GM18951 (cell line): ENCODE measurements around the gene POTEB3.
"Not testable (repeated sequence)": the region's sequence is repeated elsewhere in the genome, so short reads cannot be mapped to it uniquely, and the experiment has no call there.

Source experiments
- in situ Hi-C: fragments of 300-500 bp; cut with MboI; formaldehyde crosslinking; loops from one replicate; pipeline ENCODE4 v1.12.0; 2022; ENCODE audit warnings: low sequenced_read_pairs, mixed read lengths, inconsistent platforms; ENCODE audit not compliant: unreplicated experiment

POTEB3 gene

DNA sequence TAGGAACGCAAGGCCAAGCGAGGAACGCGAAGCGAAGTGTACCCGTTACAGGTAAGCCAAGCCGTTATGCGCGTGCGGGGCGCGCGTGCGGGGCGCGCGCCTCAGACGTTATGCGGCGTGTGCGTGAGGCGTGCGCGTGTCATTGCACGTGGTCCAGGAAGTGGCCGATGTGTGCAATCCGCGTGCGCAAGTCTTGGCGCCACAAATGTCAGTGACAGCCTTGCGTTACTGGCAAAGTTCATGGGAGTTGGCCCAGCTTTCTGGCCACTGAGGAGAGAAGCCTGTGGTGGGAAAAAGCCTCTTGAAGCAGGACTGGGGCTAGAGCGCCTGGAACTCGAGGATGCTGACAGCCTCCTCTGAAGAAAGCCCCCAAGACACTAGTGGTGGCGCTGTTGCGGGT is at the start of gene POTEB3:
TSS of gene POTEB3 (minus strand) at position 101 of the 400 bp plus-strand sequence. CDS start 488 bp downstream, outside the sequence.
- in situ Hi-C loops: not testable (repeated sequence)

DNA sequence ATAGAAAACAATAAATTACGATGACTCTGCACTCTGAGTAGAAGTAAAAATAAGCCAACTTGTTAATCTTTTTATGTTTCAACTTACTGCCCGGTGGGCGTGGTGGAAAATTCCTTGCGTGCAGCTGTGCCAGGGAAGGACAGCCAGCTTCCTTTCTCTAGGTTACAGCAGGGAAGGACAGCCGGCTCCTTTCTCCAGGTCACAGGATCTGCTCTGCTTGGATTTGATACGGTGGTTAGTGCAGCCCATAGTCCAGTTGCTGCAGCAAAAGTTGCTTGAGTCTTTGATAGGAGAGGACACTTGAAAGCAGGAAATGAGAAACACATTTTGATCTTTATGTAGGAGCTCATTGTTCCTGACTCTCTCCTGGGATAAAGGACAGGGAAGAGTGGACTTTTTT is 13.4 kb upstream of the POTEB3 start:
- in situ Hi-C loops: not testable (repeated sequence)

DNA sequence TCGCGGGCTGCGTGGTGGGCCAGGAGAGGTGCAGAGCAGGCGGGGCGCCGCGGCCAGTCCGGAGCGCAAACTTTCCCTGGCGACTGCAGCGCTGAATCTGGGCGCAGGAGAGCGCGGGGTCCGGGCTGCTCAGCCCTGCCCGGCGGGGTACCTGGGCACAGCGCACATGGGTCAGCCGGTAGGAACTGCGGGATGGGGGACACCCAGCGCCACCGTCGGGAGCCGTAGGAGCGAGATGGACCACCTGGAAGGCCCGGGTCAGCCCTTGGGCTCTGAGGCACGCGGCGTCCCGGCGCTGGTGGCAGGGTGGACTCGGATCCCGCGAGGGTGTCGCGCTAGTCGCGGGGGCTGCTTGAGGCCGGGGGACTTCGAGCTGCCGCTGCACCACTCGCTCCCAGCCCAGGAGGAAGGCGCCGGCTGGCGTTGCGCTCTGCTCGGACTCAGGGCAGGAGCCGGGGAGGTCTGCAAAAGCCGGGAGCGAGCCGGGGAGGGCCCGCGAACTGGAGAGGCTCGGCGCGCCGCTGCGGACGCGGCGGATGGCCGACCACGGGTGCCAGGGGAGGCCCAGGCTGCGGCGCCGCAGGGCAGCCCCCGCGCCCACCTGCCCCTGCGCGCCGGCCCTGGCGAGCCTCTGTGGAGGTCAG is 11.7 kb upstream of the POTEB3 start:
- in situ Hi-C loops: not testable (repeated sequence)

DNA sequence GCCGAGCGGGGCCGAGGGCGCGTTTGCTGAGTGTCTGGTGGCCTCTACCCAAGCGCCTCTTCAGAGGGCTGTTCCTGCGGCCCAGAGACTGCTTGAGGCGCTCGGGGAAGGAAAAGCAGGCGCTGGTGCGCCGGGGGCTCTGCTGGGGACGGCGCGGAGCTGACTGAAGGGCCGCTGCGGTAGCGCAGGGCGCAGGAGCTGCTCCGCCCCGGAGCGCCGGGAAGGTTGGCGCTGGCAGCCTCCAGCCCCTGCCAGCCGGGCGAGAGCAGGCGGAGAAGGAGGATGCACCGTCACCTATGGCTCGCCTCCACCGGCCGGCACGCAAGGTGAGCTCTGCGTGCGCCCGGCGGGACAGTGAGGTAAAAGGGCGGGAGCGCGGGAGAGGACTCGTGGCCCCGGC is 11.2 kb upstream of the POTEB3 start:
- in situ Hi-C loops: not testable (repeated sequence)

DNA sequence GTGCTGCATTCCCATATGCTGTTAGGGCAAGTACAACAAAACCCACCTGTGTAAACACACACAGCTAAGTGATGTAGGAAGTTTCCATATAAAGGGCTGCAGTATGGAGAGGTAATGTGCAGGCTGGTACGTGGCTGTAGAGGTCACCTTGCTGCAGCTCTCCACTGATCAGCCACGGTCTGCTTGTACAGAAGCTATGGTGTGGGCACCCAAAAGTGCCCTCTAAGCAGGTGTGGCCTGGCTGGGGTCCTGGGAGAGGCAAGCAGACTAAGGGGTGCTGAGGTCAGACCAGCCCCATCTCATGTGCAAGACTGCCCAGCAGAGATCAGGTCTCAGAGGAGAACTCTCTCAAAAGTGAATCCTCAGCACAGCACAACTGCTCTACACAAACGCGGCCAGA is 32.9 kb downstream of the POTEB3 start:
- in situ Hi-C loops: not testable (repeated sequence)

DNA sequence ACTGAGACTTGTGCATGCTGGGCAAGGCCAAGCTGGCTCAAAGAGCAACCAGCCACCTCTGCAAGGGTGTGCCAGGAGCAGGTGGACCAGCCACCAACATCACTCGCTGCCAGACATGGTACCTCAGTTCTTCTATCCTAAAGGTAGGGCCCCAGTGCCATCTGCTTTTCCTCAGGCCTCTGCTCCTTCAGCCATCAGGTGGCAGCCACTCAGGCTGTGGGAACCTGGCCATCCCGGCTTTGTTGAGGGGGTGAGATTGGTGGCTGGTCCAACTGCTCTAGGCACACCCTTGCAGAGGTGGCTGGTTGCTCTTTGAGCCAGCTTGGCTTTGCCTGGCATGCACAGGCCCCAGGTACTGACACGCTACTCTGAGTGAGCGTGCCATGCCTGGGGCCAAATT is 38.8 kb downstream of the POTEB3 start:
- in situ Hi-C loops: not testable (repeated sequence)

DNA sequence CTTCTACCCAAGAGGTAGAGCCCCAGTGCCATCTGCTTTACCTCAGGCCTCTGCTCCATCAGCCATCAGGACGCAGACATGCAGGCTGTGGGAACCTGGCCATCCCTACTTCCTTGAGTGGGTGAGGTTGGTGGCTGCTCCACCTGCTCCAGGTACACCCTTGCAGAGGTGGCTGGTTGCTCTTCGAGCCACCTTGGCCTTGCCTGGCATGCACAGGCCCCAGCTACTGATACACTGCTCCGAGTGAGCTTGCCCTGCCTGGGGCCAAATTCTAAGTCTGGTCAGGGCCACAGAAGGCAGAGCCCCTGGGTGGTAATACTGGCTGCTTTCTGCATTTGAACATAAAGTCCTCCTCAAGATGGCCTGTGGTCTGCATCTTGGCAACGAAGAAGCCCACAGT is 41.2 kb downstream of the POTEB3 start:
- in situ Hi-C loops: not testable (repeated sequence)

DNA sequence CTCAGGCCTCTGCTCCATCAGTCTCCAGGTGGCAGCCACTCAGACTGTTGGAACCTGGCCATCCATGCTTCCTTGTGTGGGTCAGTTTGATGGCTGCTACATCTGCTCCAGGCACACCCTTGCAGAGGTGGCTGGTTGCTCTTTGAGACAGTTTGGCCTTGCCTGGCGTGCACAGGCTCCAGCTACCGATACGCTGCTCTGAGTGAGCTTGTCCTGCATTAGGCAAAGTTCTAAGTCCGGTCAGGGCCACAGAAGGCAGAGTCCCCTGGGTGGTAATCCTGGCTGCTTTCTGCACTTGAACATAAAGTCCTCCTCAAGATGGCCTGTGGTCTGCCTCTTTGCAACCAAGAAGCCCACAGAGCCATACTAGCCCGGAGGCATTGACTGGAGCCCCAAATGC is 41.8 kb downstream of the POTEB3 start:
- in situ Hi-C loops: not testable (repeated sequence)

DNA sequence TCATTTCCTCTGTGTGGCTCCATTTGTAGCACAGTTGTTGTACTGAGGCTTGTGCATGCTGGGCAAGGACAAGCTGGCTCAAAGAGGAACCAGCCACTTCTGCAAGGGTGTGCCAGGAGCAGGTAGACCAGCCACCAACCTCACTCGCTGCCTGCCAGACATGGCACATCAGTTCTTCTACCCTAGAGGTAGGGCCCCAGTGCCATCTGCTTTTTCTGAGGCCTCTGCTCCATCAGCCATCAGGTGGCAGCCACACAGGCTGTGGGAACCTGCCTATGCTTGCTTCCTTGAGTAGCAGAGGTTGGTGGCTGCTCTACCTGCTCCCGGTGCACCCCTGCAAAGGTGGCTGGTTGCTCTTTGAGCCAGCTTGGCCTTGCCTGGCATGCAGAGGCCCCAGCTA is 42.6 kb downstream of the POTEB3 start:
- in situ Hi-C loops: not testable (repeated sequence)

DNA sequence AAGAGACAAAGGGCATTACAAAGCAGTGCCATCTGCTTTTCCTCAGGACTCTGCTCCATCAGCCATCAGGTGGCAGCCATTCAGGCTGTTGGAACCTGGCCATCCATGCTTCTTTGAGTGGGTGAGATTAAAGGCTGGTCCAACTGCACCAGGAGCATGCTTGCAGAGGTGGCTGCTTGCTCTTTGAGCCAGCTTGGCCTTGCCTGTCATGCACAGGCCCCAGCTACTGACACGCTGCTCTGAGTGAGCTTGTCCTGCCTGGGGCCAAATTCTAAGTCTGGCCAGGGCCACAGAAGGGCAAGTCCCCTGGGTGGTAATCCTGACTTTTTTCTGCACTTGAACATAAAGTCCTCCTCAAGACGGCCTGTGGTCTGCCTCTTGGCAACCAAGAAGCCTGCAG is 43.1 kb downstream of the POTEB3 start:
- in situ Hi-C loops: not testable (repeated sequence)

DNA sequence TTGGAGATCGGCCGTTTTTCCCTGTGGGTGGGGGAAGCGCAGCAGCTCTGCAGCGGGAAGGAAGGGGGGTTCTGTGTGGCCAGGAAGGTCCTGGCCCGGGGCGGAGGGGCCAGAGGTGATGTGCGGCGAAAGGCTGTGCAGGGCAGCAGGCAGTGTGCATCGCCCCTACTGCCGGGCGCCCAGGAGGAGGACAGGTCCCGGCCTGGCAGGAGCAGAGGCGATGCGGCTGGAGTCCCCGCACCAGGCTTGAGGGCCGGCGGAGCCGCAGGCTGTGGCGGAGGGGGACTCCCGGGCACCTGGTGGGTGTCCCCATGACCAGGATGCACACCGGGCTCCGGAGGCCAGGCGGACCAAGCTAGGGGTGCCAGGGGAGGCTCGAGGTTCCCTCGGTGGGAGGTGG is 54.3 kb downstream of the POTEB3 start:
- in situ Hi-C loops: not testable (repeated sequence)

DNA sequence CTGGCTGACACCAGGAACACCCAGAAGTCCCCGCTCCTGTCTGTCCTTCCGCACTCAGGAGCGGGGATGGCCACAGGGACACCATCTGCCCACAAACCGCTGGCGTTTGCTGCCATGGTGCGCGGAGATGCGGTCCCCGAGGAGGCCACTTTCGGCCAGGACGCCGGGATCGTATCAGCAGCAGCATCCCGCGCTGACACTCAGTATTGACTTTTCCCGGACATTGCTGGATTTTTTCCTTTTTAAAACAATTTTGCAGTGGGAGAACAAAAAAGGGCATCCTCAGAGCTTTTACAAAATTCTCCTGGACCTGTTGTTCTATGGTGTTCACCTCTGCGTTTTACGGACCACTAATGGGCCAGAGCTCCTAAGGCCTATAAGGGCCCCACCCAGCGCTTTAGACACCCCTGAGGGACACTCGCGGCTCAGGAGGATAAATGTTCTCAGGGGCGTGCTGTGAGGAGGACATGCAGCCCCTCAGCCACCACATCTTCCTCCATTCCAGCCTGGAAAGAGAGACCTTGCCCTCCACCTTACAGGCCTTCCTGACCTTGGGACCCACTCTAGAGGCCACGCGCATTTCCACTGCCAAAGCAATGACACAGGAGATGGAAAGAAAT is 56.3 kb downstream of the POTEB3 start:
- in situ Hi-C loops: not testable (repeated sequence)

DNA sequence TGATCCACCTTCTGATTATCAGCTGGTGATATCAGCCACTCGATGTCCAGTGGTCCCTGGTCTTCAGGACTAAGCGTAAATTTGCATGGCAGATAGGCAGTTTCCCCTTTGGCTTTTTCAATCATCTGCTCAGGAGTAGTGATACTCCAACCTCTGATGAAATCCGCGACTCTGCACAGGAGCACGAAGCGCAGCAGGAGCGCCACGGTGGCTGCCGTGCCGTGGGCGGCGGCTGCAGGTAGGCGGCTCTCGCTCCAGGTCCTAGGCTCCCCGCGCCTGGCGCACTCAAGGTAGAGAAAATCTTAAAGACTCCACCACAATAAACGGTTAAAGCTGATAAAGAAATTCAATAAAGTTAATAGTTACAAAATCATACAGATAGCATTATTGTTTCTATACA is 66.6 kb downstream of the POTEB3 start:
- in situ Hi-C loops: not testable (repeated sequence)

DNA sequence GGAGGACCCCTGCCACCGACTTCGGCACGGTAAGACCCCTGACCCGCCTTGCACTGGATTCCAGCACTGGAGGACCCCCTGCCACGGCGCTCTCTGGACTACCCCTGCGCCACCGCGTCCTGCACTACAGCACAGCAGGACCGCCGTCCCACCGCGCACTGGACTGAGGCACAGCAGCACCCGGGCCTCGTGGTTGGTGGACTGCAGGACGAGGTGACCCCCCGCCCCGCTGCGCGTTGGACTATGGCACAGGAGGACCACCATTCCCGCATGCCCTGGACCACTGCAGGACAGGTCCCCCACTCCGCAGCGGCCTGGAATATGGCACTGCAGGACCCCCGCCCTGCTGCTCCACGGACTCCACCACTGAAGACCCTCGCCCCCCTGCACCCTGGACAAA is 71.1 kb downstream of the POTEB3 start:
- in situ Hi-C loops: not testable (repeated sequence)

DNA sequence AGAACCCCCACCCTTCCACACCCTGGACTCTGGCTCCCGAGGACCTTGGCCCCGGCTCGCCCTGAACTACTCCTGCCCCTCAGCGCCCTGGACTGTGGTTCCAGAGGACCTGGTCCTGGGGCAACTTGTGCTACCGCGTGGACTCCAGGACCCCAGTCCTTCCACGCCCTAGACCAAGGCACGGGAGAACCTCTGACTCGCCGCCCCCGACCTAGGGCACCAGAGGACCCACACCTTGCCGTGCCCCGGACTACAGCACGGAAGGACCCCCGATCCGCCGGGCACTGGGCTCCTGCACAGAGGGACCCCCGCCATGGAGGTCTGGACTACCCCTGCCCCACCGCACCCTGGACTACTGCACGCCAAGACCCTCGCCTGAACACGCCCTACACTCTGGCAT is 71.7 kb downstream of the POTEB3 start:
- in situ Hi-C loops: not testable (repeated sequence)
